Neuronal stem cell (in vitro differentiated cells): Measurements from ENCODE around the gene TMED4.
"Not testable (repeated sequence)": the region's sequence is repeated elsewhere in the genome, so short reads cannot be mapped to it uniquely, and the experiment has no call there.

Experiments used
- DNase-seq: peaks from one replicate; pipeline ENCODE4 v3.0.0-alpha.2; 2013; ENCODE audit warnings: low spot score
- H2AFZ ChIP-seq: one replicate; pipeline ENCODE4 v1.6.1; 2013; ENCODE audit warnings: mild to moderate bottlenecking, low read length, inconsistent platforms
- H2AK5ac ChIP-seq: 2 replicates; pipeline ENCODE4 v1.6.1; 2013; ENCODE audit warnings: low read depth, mild to moderate bottlenecking, inconsistent platforms, low read length, moderate library complexity, mixed read lengths
- H2BK120ac ChIP-seq: 2 replicates; pipeline ENCODE4 v1.6.1; 2013; ENCODE audit warnings: low read depth, mild to moderate bottlenecking, inconsistent platforms, low read length, moderate library complexity, mixed read lengths
- H2BK12ac ChIP-seq: one replicate; pipeline ENCODE4 v1.6.1; 2013; ENCODE audit warnings: low read length, inconsistent platforms
- H2BK15ac ChIP-seq: 2 replicates; pipeline ENCODE4 v1.6.1; 2013; ENCODE audit warnings: mild to moderate bottlenecking, low read length, inconsistent platforms, mixed read lengths
- H2BK5ac ChIP-seq: one replicate; pipeline ENCODE4 v1.6.1; 2013; ENCODE audit warnings: inconsistent platforms, mild to moderate bottlenecking, low read length, moderate library complexity
- H3K14ac ChIP-seq: one replicate; pipeline ENCODE4 v1.6.1; 2013; ENCODE audit warnings: low read length, inconsistent platforms
- H3K18ac ChIP-seq: 2 replicates; pipeline ENCODE4 v1.6.1; 2013; ENCODE audit warnings: low read length, inconsistent platforms
- H3K23ac ChIP-seq: 2 replicates; pipeline ENCODE4 v1.6.1; 2013; ENCODE audit warnings: low read depth, mild to moderate bottlenecking, mixed read lengths, low read length, inconsistent platforms; ENCODE audit not compliant: poor library complexity
- H3K27ac ChIP-seq: replicated peaks from 3 replicates; pipeline ENCODE4 v1.5.1; 2013; ENCODE audit warnings: low read length, inconsistent platforms
- H3K27me3 ChIP-seq, 3 experiments: 2 replicates each; pipeline ENCODE4 v1.6.1; 2013; ENCODE audit warnings: low read length in 3 of 3, mild to moderate bottlenecking in 2 of 3, inconsistent platforms in 1 of 3, low read depth in 1 of 3, mixed read lengths in 1 of 3, moderate library complexity in 1 of 3; ENCODE audit not compliant: control insufficient read depth in 3 of 3, insufficient read depth in 3 of 3
- H3K36me3 ChIP-seq, 2 donors: replicated peaks in 1 of 2; 2 replicates each; pipeline ENCODE4 v1.6.1; 2013; ENCODE audit warnings: low read length in 2 of 2; ENCODE audit not compliant: control insufficient read depth in 2 of 2, insufficient read depth in 2 of 2
- H3K4ac ChIP-seq: 2 replicates; pipeline ENCODE4 v1.6.1; 2013; ENCODE audit warnings: inconsistent platforms, mild to moderate bottlenecking, low read length, moderate library complexity
- H3K4me1 ChIP-seq, 2 donors: 1 replicate in 1 of 2; 2 replicates in 1 of 2; pipeline ENCODE4 v1.6.1; 2013; ENCODE audit warnings: low read length in 2 of 2, low read depth in 1 of 2; ENCODE audit not compliant: control insufficient read depth in 2 of 2, insufficient read depth in 1 of 2
- H3K4me2 ChIP-seq: one replicate; pipeline ENCODE4 v1.6.1; 2013; ENCODE audit warnings: mild to moderate bottlenecking, low read length, inconsistent platforms; ENCODE audit not compliant: insufficient read depth, poor library complexity, severe bottlenecking
- H3K4me3 ChIP-seq, 2 donors: 2 replicates each; pipeline ENCODE4 v1.5.1; 2013; ENCODE audit warnings: low read length in 2 of 2, mild to moderate bottlenecking in 2 of 2, inconsistent platforms in 1 of 2, moderate library complexity in 1 of 2
- H3K79me1 ChIP-seq: one replicate; pipeline ENCODE4 v1.6.1; 2013; ENCODE audit warnings: low read depth, mild to moderate bottlenecking, inconsistent platforms, low read length, moderate library complexity
- H3K9ac ChIP-seq: one replicate; pipeline ENCODE4 v1.6.1; 2013; ENCODE audit warnings: mild to moderate bottlenecking, low read depth, low read length, inconsistent platforms; ENCODE audit not compliant: poor library complexity
- H3K9me3 ChIP-seq, 2 donors: replicated peaks in 1 of 2; 2 replicates each; pipeline versions ENCODE3 to v1.6.1; 2013; ENCODE audit warnings: low read length in 2 of 2, mild to moderate bottlenecking in 2 of 2, inconsistent platforms in 1 of 2, low read depth in 1 of 2, mixed read lengths in 1 of 2, moderate library complexity in 1 of 2; ENCODE audit not compliant: control insufficient read depth in 2 of 2, insufficient read depth in 1 of 2
- H4K8ac ChIP-seq: one replicate; pipeline ENCODE4 v1.6.1; 2013; ENCODE audit warnings: low read depth, mild to moderate bottlenecking, inconsistent platforms, low read length, moderate library complexity
- H4K91ac ChIP-seq: one replicate; pipeline ENCODE4 v1.6.1; 2013; ENCODE audit warnings: low read length, low read depth, mild to moderate bottlenecking, inconsistent platforms; ENCODE audit not compliant: poor library complexity
- WGBS, 2 donors: extraction: QIAGEN DNeasy Blood & Tissue Kit; methylation state at CpG; one replicate each; pipeline ENCODE4 v1.1.7; 2013; ENCODE audit warnings: missing lambda C conversion rate in 2 of 2, mixed read lengths in 1 of 2; ENCODE audit not compliant: insufficient read length in 2 of 2, insufficient replicate concordance in 1 of 2; ENCODE audit errors: extremely low coverage in 2 of 2; 5-methylcytosine and 5-hydroxymethylcytosine counted together

The TMED4 gene

DNA sequence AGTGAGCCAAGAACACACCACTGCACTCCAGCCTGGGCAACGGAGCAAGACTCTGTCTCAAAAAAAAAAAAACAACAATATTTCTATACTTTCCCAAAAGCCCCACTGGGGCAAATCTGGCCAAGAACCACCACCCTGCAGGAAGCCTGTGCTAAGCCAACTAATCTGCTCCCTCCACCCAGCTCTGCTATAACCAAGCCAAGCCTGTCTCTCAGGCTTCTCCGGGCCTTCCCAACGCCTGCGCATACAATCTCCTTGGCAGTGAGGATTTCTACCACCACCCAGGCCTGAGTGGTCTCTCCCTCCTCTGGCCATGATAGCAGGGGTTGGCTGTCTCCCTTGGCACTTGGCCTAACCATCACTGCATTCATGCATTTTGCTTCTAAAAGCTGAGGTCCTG is 22.5 kb downstream of the TMED4 start:
- no peak overlapping the region for H2BK15ac ChIP-seq
- no peaks in the 10 kb centered on the region for H3K79me1 ChIP-seq
- H3K23ac ChIP-seq, result no peak overlapping the region
- no peak overlapping the region for H4K91ac ChIP-seq
- H3K27me3 ChIP-seq, result no peaks in the 10 kb centered on the region
- no CpG with 5 or more reads among the region's 4 CpGs for WGBS, 2 donors
- no peak overlapping the region for H4K8ac ChIP-seq
- H3K36me3 ChIP-seq, result peaks cover 5 to 12% of the 10 kb centered on the region in 2 donors
- H3K18ac ChIP-seq, result no peak overlapping the region
- no peak overlapping the region for H3K27ac ChIP-seq
- no peak overlapping the region for H2BK5ac ChIP-seq
- no peak for DNase-seq
- H2AK5ac ChIP-seq, result no peak overlapping the region
- no peak overlapping the region for H3K14ac ChIP-seq
- H3K9me3 ChIP-seq, result peaks cover 0 to 5% of the 10 kb centered on the region in 2 donors
- H3K4me3 ChIP-seq, result no peak overlapping the region
- H3K4me1 ChIP-seq, result peaks cover 0 to 1% of the 10 kb centered on the region in 2 donors
- no peak overlapping the region for H2AFZ ChIP-seq
- H3K4me2 ChIP-seq, result no peak overlapping the region
- no peak overlapping the region for H3K4ac ChIP-seq
- H2BK12ac ChIP-seq, result no peak overlapping the region
- H3K9ac ChIP-seq, result no peak overlapping the region
- no peak overlapping the region for H2BK120ac ChIP-seq

DNA sequence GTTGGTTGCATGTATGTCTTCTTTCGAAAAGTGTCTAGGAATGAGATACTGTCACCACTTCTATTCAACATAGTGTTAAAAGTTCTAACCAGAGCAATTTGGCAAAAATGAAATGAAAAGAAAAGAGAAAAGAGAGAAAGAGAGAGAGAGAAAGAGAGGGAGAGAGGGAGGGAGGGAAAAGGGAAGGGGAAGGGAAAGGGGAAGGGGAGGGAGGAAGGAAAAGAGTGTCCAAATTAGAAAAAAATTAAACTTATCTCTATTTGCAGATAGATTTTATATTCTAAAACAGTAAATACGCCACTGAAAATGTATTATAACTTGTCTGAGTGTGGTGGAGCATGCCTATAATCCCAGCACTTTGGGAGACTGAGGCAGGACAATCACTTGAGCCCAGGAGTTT is 24.5 kb downstream of the TMED4 start:
- H3K4ac ChIP-seq, result no peak overlapping the region
- no peak overlapping the region for H3K18ac ChIP-seq
- H4K91ac ChIP-seq, result no peak overlapping the region
- no CpG with 5 or more reads among the region's 2 CpGs for WGBS, 2 donors
- peaks cover 0 to 1% of the 10 kb centered on the region in 2 donors for H3K4me1 ChIP-seq
- H3K9ac ChIP-seq, result no peak overlapping the region
- no peak overlapping the region for H2AK5ac ChIP-seq
- no peak overlapping the region for H3K4me3 ChIP-seq
- no peak for DNase-seq
- no peak overlapping the region for H2BK5ac ChIP-seq
- H3K27ac ChIP-seq, result no peak overlapping the region
- H3K23ac ChIP-seq, result no peak overlapping the region
- H4K8ac ChIP-seq, result no peak overlapping the region
- H2AFZ ChIP-seq, result no peak overlapping the region
- no peak overlapping the region for H2BK15ac ChIP-seq
- no peaks in the 10 kb centered on the region for H3K27me3 ChIP-seq
- H3K4me2 ChIP-seq, result no peak overlapping the region
- no peak overlapping the region for H3K14ac ChIP-seq
- no peaks in the 10 kb centered on the region for H3K9me3 ChIP-seq
- no peak overlapping the region for H2BK12ac ChIP-seq
- H2BK120ac ChIP-seq, result no peak overlapping the region
- H3K79me1 ChIP-seq, result no peaks in the 10 kb centered on the region
- H3K36me3 ChIP-seq, result no peaks in the 10 kb centered on the region

DNA sequence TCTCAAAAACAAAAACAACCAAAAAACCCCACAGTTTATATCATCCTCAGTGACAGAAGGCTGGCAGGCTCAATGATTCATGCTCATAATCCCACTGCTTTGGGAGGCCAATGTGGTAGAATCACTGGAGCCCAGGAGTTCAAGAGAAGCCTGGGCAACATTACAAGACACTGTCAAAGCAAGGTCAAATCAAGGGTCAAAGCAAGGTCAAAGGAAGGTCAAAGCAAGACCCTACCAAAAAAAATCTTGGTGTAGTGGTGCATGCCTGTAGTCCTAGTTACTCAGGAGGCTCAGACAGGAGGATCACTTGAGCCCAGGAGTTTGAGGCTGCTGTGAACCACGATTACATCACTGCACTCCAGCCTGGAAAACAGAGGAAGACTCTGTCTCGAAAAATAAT is 26.7 kb downstream of the TMED4 start:
- no peak overlapping the region for H3K23ac ChIP-seq
- H3K14ac ChIP-seq, result no peak overlapping the region
- H2BK120ac ChIP-seq, result no peak overlapping the region
- no peak overlapping the region for H2AK5ac ChIP-seq
- no peak overlapping the region for H3K27ac ChIP-seq
- H4K8ac ChIP-seq, result no peak overlapping the region
- no peak overlapping the region for H3K4ac ChIP-seq
- no peaks in the 10 kb centered on the region for H3K4me1 ChIP-seq
- no peaks in the 10 kb centered on the region for H3K9me3 ChIP-seq
- H3K36me3 ChIP-seq, result no peaks in the 10 kb centered on the region
- no peak overlapping the region for H3K4me3 ChIP-seq
- no peak overlapping the region for H2AFZ ChIP-seq
- H2BK15ac ChIP-seq, result no peak overlapping the region
- no peak for DNase-seq
- no peaks in the 10 kb centered on the region for H3K79me1 ChIP-seq
- H3K9ac ChIP-seq, result no peak overlapping the region
- no peaks in the 10 kb centered on the region for H3K27me3 ChIP-seq
- H3K18ac ChIP-seq, result no peak overlapping the region
- H3K4me2 ChIP-seq, result no peak overlapping the region
- H4K91ac ChIP-seq, result no peak overlapping the region
- no CpG with 5 or more reads among the region's 2 CpGs for WGBS, 2 donors
- H2BK5ac ChIP-seq, result no peak overlapping the region
- H2BK12ac ChIP-seq, result no peak overlapping the region

DNA sequence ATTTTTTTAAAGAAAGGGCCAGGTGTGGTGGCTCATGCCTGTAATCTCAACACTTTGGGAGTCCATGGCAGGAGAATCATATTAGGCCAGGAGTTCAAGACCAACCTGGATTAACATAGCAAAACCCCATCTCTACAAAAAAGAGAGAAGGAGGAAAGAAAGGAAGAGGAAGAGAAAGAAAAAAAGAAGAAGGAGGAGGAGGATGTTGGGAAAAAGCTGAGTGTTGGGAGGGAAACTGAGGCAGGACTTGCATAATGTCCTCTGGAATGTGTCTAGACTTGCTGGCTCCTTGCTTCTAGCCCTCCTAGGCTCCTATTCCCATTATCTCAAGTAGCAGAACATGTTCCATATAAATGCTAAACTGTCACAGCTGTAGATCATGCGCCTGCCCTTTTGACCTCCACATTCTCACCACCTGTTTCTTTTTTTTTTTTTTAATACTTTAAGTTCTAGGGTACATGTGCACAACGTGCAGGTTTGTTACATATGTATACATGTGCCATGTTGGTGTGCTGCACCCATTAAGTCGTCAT is 29.5 kb downstream of the TMED4 start:
- not testable (repeated sequence) for H2AFZ ChIP-seq, H3K23ac ChIP-seq, H3K79me1 ChIP-seq, H3K27ac ChIP-seq, H3K18ac ChIP-seq, H3K9me3 ChIP-seq, H2AK5ac ChIP-seq, H3K14ac ChIP-seq, H3K4me3 ChIP-seq, H3K36me3 ChIP-seq, H3K4me1 ChIP-seq, H4K91ac ChIP-seq, H3K4ac ChIP-seq, H2BK120ac ChIP-seq, H2BK15ac ChIP-seq, H4K8ac ChIP-seq, H3K4me2 ChIP-seq, H3K9ac ChIP-seq, H2BK5ac ChIP-seq, H3K27me3 ChIP-seq, DNase-seq, H2BK12ac ChIP-seq
- WGBS, 2 donors, result no CpG with 5 or more reads among the region's 3 CpGs
